ENCODE measurements around the gene ITGB6.

GRCh38 chr2:160068906-160069305, 131.2 kb downstream of the ITGB6 start:
- TF ChIP-seq CTCF (IDR thresholded peaks at IDR 0.05 in 4 of 5, conservative IDR thresholded peaks at IDR 0.05 in 1 of 5) (no peak), POLR2A (IDR thresholded peaks at IDR 0.05) (no peak)
